ENCODE measurements around the gene PRKAR2A. TPM values are rescaled to one million over a fixed set of nuclear protein-coding genes. Genes with fewer than 3 reads are reported as not detected.
A peak's percentile ranks its signal among the peaks of the same experiment; 100 is the strongest.
"Not testable (repeated sequence)": the region's sequence is repeated elsewhere in the genome, so short reads cannot be mapped to it uniquely, and the experiment has no call there.

PRKAR2A gene
- total RNA-seq, 1 donor from 2014 or later = 23.8 TPM

GRCh38 chr3:48826451-48826850 lies 21.2 kb downstream of the PRKAR2A start:
- Histone ChIP-seq H3K27me3 (no peaks in the 10 kb centered on the region), H3K27ac (no peak overlapping the region), H3K4me1 (peaks cover 8% of the 10 kb centered on the region), H3K4me3 (no peak overlapping the region), H3K36me3 (no peaks in the 10 kb centered on the region), H3K9me3 (no peaks in the 10 kb centered on the region)
- TF ChIP-seq POLR2A (IDR thresholded peaks at IDR 0.05) = no peak
- DNase-seq (ENCODE audit: extremely low spot score in 2 of 2) = no peak
- intact Hi-C loops (cut with DNase I) = no loop called here

GRCh38 chr3:48820612-48821324 lies 26.9 kb downstream of the PRKAR2A start:
- intact Hi-C loops (cut with DNase I) = no loop called here
- TF ChIP-seq CTCF (IDR thresholded peaks at IDR 0.05) = no peak
- no peak for TF ChIP-seq POLR2A (IDR thresholded peaks at IDR 0.05)
- no peak for TF ChIP-seq POLR2AphosphoS5 (IDR thresholded peaks at IDR 0.05; ENCODE audit: insufficient read depth in 1 of 2, low read depth in 1 of 2)
- DNase-seq (ENCODE audit: extremely low spot score in 2 of 2) = no peak
- Histone ChIP-seq H3K9me3 (no peaks in the 10 kb centered on the region), H3K4me3 (no peak overlapping the region), H3K27me3 (no peaks in the 10 kb centered on the region), H3K36me3 (no peaks in the 10 kb centered on the region), H3K4me1 (peaks cover 18% of the 10 kb centered on the region), H3K27ac (no peak overlapping the region)

- TF ChIP-seq CTCF (IDR thresholded peaks at IDR 0.05) (no peak), POLR2A (IDR thresholded peaks at IDR 0.05) (no peak), POLR2AphosphoS5 (IDR thresholded peaks at IDR 0.05; ENCODE audit: insufficient read depth in 1 of 2, low read depth in 1 of 2) (no peak)
- no peak for DNase-seq (ENCODE audit: extremely low spot score in 2 of 2)
- Histone ChIP-seq H3K27ac (no peak overlapping the region), H3K9me3 (no peaks in the 10 kb centered on the region), H3K4me3 (no peak overlapping the region), H3K27me3 (no peaks in the 10 kb centered on the region), H3K4me1 (peaks cover 18% of the 10 kb centered on the region), H3K36me3 (no peaks in the 10 kb centered on the region)
- intact Hi-C loops (cut with DNase I) = no loop called here
Measured at GRCh38 chr3:48819234-48820221, 28.1 kb downstream of the PRKAR2A start.

- intact Hi-C loops (cut with DNase I) = no loop called here
- no peaks in the 10 kb centered on the region for H3K9me3 ChIP-seq
- peak overlapping the region; percentile 11 for H3K27ac ChIP-seq
- H3K4me3 ChIP-seq = no peak overlapping the region
- H3K27me3 ChIP-seq = no peaks in the 10 kb centered on the region
- TF ChIP-seq POLR2A (IDR thresholded peaks at IDR 0.05) (no peak), POLR2AphosphoS5 (IDR thresholded peaks at IDR 0.05; ENCODE audit: insufficient read depth in 1 of 2, low read depth in 1 of 2) (no peak)
- no peak for DNase-seq (ENCODE audit: extremely low spot score in 2 of 2)
- H3K36me3 ChIP-seq = no peaks in the 10 kb centered on the region
- H3K4me1 ChIP-seq = peaks cover 9% of the 10 kb centered on the region
Measured at GRCh38 chr3:48811524-48811923, 36.1 kb downstream of the PRKAR2A start.

GRCh38 chr3:48804930-48805329 lies 42.7 kb downstream of the PRKAR2A start:
- H3K4me1 ChIP-seq = no peaks in the 10 kb centered on the region
- no peak for TF ChIP-seq CTCF (IDR thresholded peaks at IDR 0.05)
- no peaks in the 10 kb centered on the region for H3K36me3 ChIP-seq
- no peaks in the 10 kb centered on the region for H3K27me3 ChIP-seq
- H3K4me3 ChIP-seq = no peak overlapping the region
- H3K9me3 ChIP-seq = no peaks in the 10 kb centered on the region
- intact Hi-C loops (cut with DNase I) = loop anchor here (5.0 kb wide), 1 partner anchor 813 kb away; no protein-coding TSS in a partner anchor
- no peak for DNase-seq (ENCODE audit: extremely low spot score in 2 of 2)
- no peak overlapping the region for H3K27ac ChIP-seq

GRCh38 chr3:48800831-48801230 lies 46.8 kb downstream of the PRKAR2A start:
- H3K27ac ChIP-seq; H3K4me1 ChIP-seq; H3K9me3 ChIP-seq; H3K27me3 ChIP-seq; DNase-seq (ENCODE audit: extremely low spot score in 2 of 2); H3K4me3 ChIP-seq; H3K36me3 ChIP-seq; intact Hi-C loops (cut with DNase I): not testable (repeated sequence)

Measured in vagina (tissue), 2 donors.